Fibroblast of upper back skin (primary cell): Measurements from ENCODE around the gene SERPINC1.
"Not testable (repeated sequence)": the region's sequence is repeated elsewhere in the genome, so short reads cannot be mapped to it uniquely, and the experiment has no call there.

Experiments used
- DNase-seq: peaks from one replicate; pipeline ENCODE4 v3.0.0-alpha.2; 2013

Gene SERPINC1

GRCh38 chr1:173862146-173862768 lies 54.9 kb downstream of the SERPINC1 start:
- peak; percentile 34 for DNase-seq

- peak; percentile 19 for DNase-seq
Measured at GRCh38 chr1:173861731-173862145, 55.4 kb downstream of the SERPINC1 start.

GRCh38 chr1:173860065-173860464 lies 57.1 kb downstream of the SERPINC1 start:
- DNase-seq = no peak

GRCh38 chr1:173859547-173859946 lies 57.6 kb downstream of the SERPINC1 start:
- not testable (repeated sequence) for DNase-seq

GRCh38 chr1:173857363-173857917 lies 59.7 kb downstream of the SERPINC1 start:
- DNase-seq = no peak

- DNase-seq = no peak
Measured at GRCh38 chr1:173856903-173857302, 60.2 kb downstream of the SERPINC1 start.

GRCh38 chr1:173856014-173856413 lies 61.1 kb downstream of the SERPINC1 start:
- no peak for DNase-seq
